GM23338 (cell line): ENCODE data around the gene GRK2. TPM values are rescaled to one million over a fixed set of nuclear protein-coding genes. Genes with fewer than 3 reads are reported as not detected.
A peak's percentile ranks its signal among the peaks of the same experiment; 100 is the strongest.

Experiments used
- ATAC-seq: fragments of 200-7000 bp; cut with Tn5 transposase; 3 replicates; pipeline ENCODE4 v1.9.1; 2020
- DNase-seq: peaks from one replicate; pipeline ENCODE4 v3.0.0-alpha.2; 2015; ENCODE audit warnings: low spot score
- H2AFZ ChIP-seq: fragments of 200-600 bp; sonication (generic); 2 replicates; pipeline ENCODE4 v1.8.0; 2016; ENCODE audit warnings: antibody characterized with exemption, mild to moderate bottlenecking, moderate library complexity
- H3F3A ChIP-seq: fragments of 200-600 bp; sonication (generic); replicated peaks from 2 replicates; pipeline ENCODE4 v1.8.0; 2017; ENCODE audit warnings: antibody characterized with exemption, mixed run types, low read depth
- H3K27ac ChIP-seq: fragments of 200-600 bp; sonication (generic); 2 replicates; pipeline ENCODE4 v1.6.1; 2016; ENCODE audit warnings: low read depth
- H3K27me3 ChIP-seq: fragments of 200-600 bp; sonication (generic); 2 replicates; pipeline ENCODE4 v1.8.0; 2016; ENCODE audit warnings: mild to moderate bottlenecking, mixed run types, moderate library complexity; ENCODE audit not compliant: insufficient read depth
- H3K36me3 ChIP-seq: fragments of 200-600 bp; sonication (generic); 2 replicates; pipeline ENCODE4 v1.8.0; 2016; ENCODE audit warnings: mild to moderate bottlenecking; ENCODE audit not compliant: insufficient read depth
- H3K4me1 ChIP-seq: fragments of 200-600 bp; sonication (generic); 2 replicates; pipeline ENCODE4 v1.8.0; 2016; ENCODE audit warnings: mild to moderate bottlenecking, moderate library complexity; ENCODE audit not compliant: insufficient read depth
- H3K4me2 ChIP-seq: fragments of 200-600 bp; sonication (generic); 2 replicates; pipeline ENCODE4 v1.7.1; 2017; ENCODE audit warnings: mixed run types
- H3K4me3 ChIP-seq: fragments of 200-600 bp; sonication (generic); 2 replicates; pipeline ENCODE4 v1.6.1; 2016; ENCODE audit warnings: mixed run types
- H3K79me2 ChIP-seq: fragments of 200-600 bp; sonication (generic); replicated peaks from 2 replicates; pipeline ENCODE4 v1.8.0; 2017; ENCODE audit warnings: mild to moderate bottlenecking; ENCODE audit not compliant: insufficient read depth
- H3K9me2 ChIP-seq: fragments of 200-600 bp; sonication (generic); 2 replicates; pipeline ENCODE4 v1.8.0; 2017; ENCODE audit not compliant: insufficient read depth
- H4K20me1 ChIP-seq: fragments of 200-600 bp; sonication (generic); replicated peaks from 2 replicates; pipeline ENCODE4 v1.8.0; 2017; ENCODE audit warnings: mild to moderate bottlenecking; ENCODE audit not compliant: insufficient read depth
- H3K27ac Mint-ChIP-seq: 2 replicates; pipeline ENCODE4 v1.8.0; 2020; ENCODE audit warnings: inconsistent platforms, mild to moderate bottlenecking, moderate library complexity, mixed read lengths
- H3K27me3 Mint-ChIP-seq: 3 replicates; pipeline ENCODE4 v1.8.0; 2022; ENCODE audit warnings: low read depth, mild to moderate bottlenecking, moderate library complexity, mixed read lengths, inconsistent platforms; ENCODE audit not compliant: insufficient read depth, poor library complexity
- H3K36me3 Mint-ChIP-seq: 3 replicates; pipeline ENCODE4 v1.8.0; 2021; ENCODE audit warnings: low read depth, mild to moderate bottlenecking, inconsistent platforms, moderate library complexity, mixed read lengths
- H3K4me1 Mint-ChIP-seq: 3 replicates; pipeline ENCODE4 v1.8.0; 2020; ENCODE audit warnings: mild to moderate bottlenecking, inconsistent platforms, mixed read lengths
- H3K4me3 Mint-ChIP-seq: 3 replicates; pipeline ENCODE4 v1.8.0; 2021; ENCODE audit warnings: moderate library complexity, mild to moderate bottlenecking, inconsistent platforms, mixed read lengths
- H3K9me3 Mint-ChIP-seq: 3 replicates; pipeline ENCODE4 v1.8.0; 2020; ENCODE audit warnings: moderate library complexity, mild to moderate bottlenecking, inconsistent platforms, mixed read lengths
- EZH2phosphoT487 ChIP-seq: fragments of 200-600 bp; sonication (generic); IDR thresholded peaks from one replicate; pipeline ENCODE4 v1.8.1; 2018; ENCODE audit warnings: antibody characterized with exemption; ENCODE audit not compliant: unreplicated experiment
- JUNB ChIP-seq: IDR thresholded peaks from one replicate; pipeline ENCODE4 v1.6.1; 2016; ENCODE audit warnings: antibody characterized with exemption; ENCODE audit not compliant: unreplicated experiment
- NANOG ChIP-seq: IDR thresholded peaks from 2 replicates; pipeline ENCODE4 v1.6.1; 2016; ENCODE audit warnings: antibody characterized with exemption, borderline replicate concordance
- POLR2AphosphoS5 ChIP-seq: IDR thresholded peaks from 2 replicates; pipeline ENCODE4 v1.6.1; 2016; ENCODE audit warnings: antibody characterized with exemption, low read depth
- REST ChIP-seq: IDR thresholded peaks from one replicate; pipeline ENCODE4 v1.6.1; 2018; ENCODE audit warnings: antibody characterized with exemption; ENCODE audit not compliant: unreplicated experiment
- STAT1 ChIP-seq: IDR thresholded peaks from one replicate; pipeline ENCODE4 v1.6.1; 2016; ENCODE audit warnings: antibody characterized with exemption; ENCODE audit not compliant: unreplicated experiment
- ZNF331 ChIP-seq: fragments of 250-450 bp; sonication (Bioruptor Pico); IDR thresholded peaks from 2 replicates; pipeline ENCODE4 v1.5.0; 2020; ENCODE audit warnings: low read depth, mild to moderate bottlenecking, moderate library complexity
- ZNF462 ChIP-seq: fragments of 250-450 bp; sonication (Bioruptor Pico); IDR thresholded peaks from 2 replicates; pipeline ENCODE4 v1.5.0; 2020; ENCODE audit warnings: mild to moderate bottlenecking, moderate library complexity
- polyA plus RNA-seq: library from polyadenylated mRNA; unstranded; fragments of >200 nt; fragmentation: Nextera tagmentation; extraction: Ambion mirVana; gene quantifications from 2 replicates; pipeline ENCODE4 v1.2.1, GENCODE V29; 2016
- total RNA-seq: library from RNA; depleted of rRNA; stranded (reverse); fragments of >200 nt; shearing (Covaris generic); gene quantifications from 2 replicates; pipeline ENCODE4 v1.2.3, GENCODE V29; 2014

GRK2 gene
- total and polyA plus RNA-seq, 2 experiments from 2014 or later = 19.5 to 72.5 TPM

- TF ChIP-seq ZNF462 (CRISPR knock-in tag) (no peak), NANOG (no peak)
These were observed 10.5 kb downstream of the GRK2 start (continued) for GRCh38 chr11:67276781-67277230.

GRCh38 chr11:67277231-67277961, 11.1 kb downstream of the GRK2 start:
- Histone ChIP-seq H2AFZ (no peak overlapping the region), H3K9me2 (no peaks in the 10 kb centered on the region), H3K27me3 (no peaks in the 10 kb centered on the region), H3K36me3 (no peaks in the 10 kb centered on the region; the same call in 1 of the 2 replicates), H3K4me2 (peak overlapping the region; percentile 68; the same call in 1 of the 2 replicates), H3K4me1 (peaks cover 15% of the 10 kb centered on the region; the same call in 1 of the 2 replicates), H3K79me2 (peaks cover 36% of the 10 kb centered on the region), H3K27ac (peak overlapping the region; percentile 91), H3F3A (peaks cover 11% of the 10 kb centered on the region), H3K4me3 (peak overlapping the region; percentile 10; the same call in 1 of the 2 replicates), H4K20me1 (no peaks in the 10 kb centered on the region; the same call in 1 of the 2 replicates)
- no peaks in the 10 kb centered on the region for H3K9me3 Mint-ChIP-seq
- TF ChIP-seq POLR2AphosphoS5 = no peak
- no peak for TF ChIP-seq JUNB
- TF ChIP-seq STAT1 = no peak
- TF ChIP-seq EZH2phosphoT487 = no peak
- TF ChIP-seq ZNF331 (CRISPR knock-in tag) = no peak
- TF ChIP-seq NANOG = no peak
- no peak for TF ChIP-seq REST
- H3K4me1 Mint-ChIP-seq = peaks cover 25% of the 10 kb centered on the region
- H3K27ac Mint-ChIP-seq = peak overlapping the region; percentile 92
- H3K4me3 Mint-ChIP-seq = peak overlapping the region; percentile 26; the same call in 2 of the 3 replicates
- ATAC-seq (peak; percentile 87), DNase-seq (peak; percentile 82)
- H3K36me3 Mint-ChIP-seq = peaks cover 19% of the 10 kb centered on the region
- H3K27me3 Mint-ChIP-seq = peaks cover 11% of the 10 kb centered on the region
